Measurements from ENCODE around the gene IL1RL1. TPM values are rescaled to one million over a fixed set of nuclear protein-coding genes. Genes with fewer than 3 reads are reported as not detected.

The IL1RL1 gene
- total RNA-seq = not detected in 2 replicates

- H3K27ac Mint-ChIP-seq = no peak within 1 kb of the TSS
- no peak for ATAC-seq (ENCODE audit: low read depth)
- ChIA-PET CTCF (no interaction called here), POLR2A (no interaction called here)
- H3K27me3 Mint-ChIP-seq = peaks cover 31% of the 10 kb centered on the region
- no peaks in the 10 kb centered on the region for H3K9me3 Mint-ChIP-seq
- no peaks in the 10 kb centered on the region for H3K4me1 Mint-ChIP-seq
- H3K4me3 Mint-ChIP-seq = no peak within 1 kb of the TSS
- no peak for TF ChIP-seq CTCF (IDR thresholded peaks at IDR 0.05)
- intact Hi-C loops (cut with micrococcal nuclease) = no loop called here
- DNase-seq = no peak
- H3K36me3 Mint-ChIP-seq (ENCODE audit: low read depth) = no peaks in the 10 kb centered on the region
Observed at GRCh38 chr2:102310964-102311640, at the start of gene IL1RL1. IL1RL1 (plus strand) TSS chr2:102311563; CDS start chr2:102338265, 26,702 bp downstream.

GRCh38 chr2:102262216-102263129 lies 48.9 kb upstream of the IL1RL1 start:
- TF ChIP-seq CTCF (IDR thresholded peaks at IDR 0.05) = no peak
- CTCF ChIA-PET = interaction anchor here (1.1 kb wide), 1 partner anchor 10 kb away, joined by 4 read pairs; no protein-coding TSS in a partner anchor
- H3K4me1 Mint-ChIP-seq = no peaks in the 10 kb centered on the region
- ATAC-seq (ENCODE audit: low read depth) (no peak), DNase-seq (no peak)
- intact Hi-C loops (cut with micrococcal nuclease) = no loop called here
- H3K4me3 Mint-ChIP-seq = no peak overlapping the region
- POLR2A ChIA-PET = no interaction called here
- H3K27me3 Mint-ChIP-seq = peaks cover 4% of the 10 kb centered on the region
- no peak overlapping the region for H3K27ac Mint-ChIP-seq
- H3K36me3 Mint-ChIP-seq (ENCODE audit: low read depth) = no peaks in the 10 kb centered on the region
- no peaks in the 10 kb centered on the region for H3K9me3 Mint-ChIP-seq

GRCh38 chr2:102264952-102265351 lies 46.4 kb upstream of the IL1RL1 start:
- ChIA-PET CTCF (no interaction called here), POLR2A (no interaction called here)
- Mint-ChIP-seq H3K27ac (no peak overlapping the region), H3K9me3 (no peaks in the 10 kb centered on the region), H3K27me3 (no peaks in the 10 kb centered on the region), H3K4me1 (no peaks in the 10 kb centered on the region), H3K4me3 (no peak overlapping the region), H3K36me3 (ENCODE audit: low read depth) (no peaks in the 10 kb centered on the region)
- no peak for TF ChIP-seq CTCF (IDR thresholded peaks at IDR 0.05)
- intact Hi-C loops (cut with micrococcal nuclease) = no loop called here
- ATAC-seq (ENCODE audit: low read depth) = no peak
- DNase-seq = no peak

GRCh38 chr2:102266204-102266603 lies 45.2 kb upstream of the IL1RL1 start:
- ATAC-seq (ENCODE audit: low read depth) = no peak
- intact Hi-C loops (cut with micrococcal nuclease) = no loop called here
- TF ChIP-seq CTCF (IDR thresholded peaks at IDR 0.05) = no peak
- Mint-ChIP-seq H3K27me3 (peaks cover 8% of the 10 kb centered on the region), H3K27ac (no peak overlapping the region), H3K36me3 (ENCODE audit: low read depth) (no peaks in the 10 kb centered on the region), H3K4me3 (no peak overlapping the region), H3K4me1 (no peaks in the 10 kb centered on the region), H3K9me3 (no peaks in the 10 kb centered on the region)
- no peak for DNase-seq
- ChIA-PET POLR2A (interaction anchor here (0.6 kb wide), 1 partner anchor 511 kb away, joined by 4 read pairs; no protein-coding TSS in a partner anchor), CTCF (interaction anchor here (1.2 kb wide), 1 partner anchor 382 kb away, joined by 3 read pairs; no protein-coding TSS in a partner anchor)

GRCh38 chr2:102267774-102268173 lies 43.6 kb upstream of the IL1RL1 start:
- Mint-ChIP-seq H3K36me3 (ENCODE audit: low read depth) (no peaks in the 10 kb centered on the region), H3K4me1 (peaks cover 4% of the 10 kb centered on the region), H3K27me3 (peaks cover 15% of the 10 kb centered on the region), H3K4me3 (no peak overlapping the region), H3K9me3 (no peaks in the 10 kb centered on the region), H3K27ac (no peak overlapping the region)
- ATAC-seq (ENCODE audit: low read depth) (no peak), DNase-seq (no peak)
- ChIA-PET POLR2A (no interaction called here), CTCF (no interaction called here)
- TF ChIP-seq CTCF (IDR thresholded peaks at IDR 0.05) = no peak
- intact Hi-C loops (cut with micrococcal nuclease) = no loop called here

Data from activated B cell treated with CpG ODN at 0.5 μM for 24 hours (primary cell).